GM18520 (cell line): ENCODE results near the gene MZT2A.
"Not testable (repeated sequence)": the region's sequence is repeated elsewhere in the genome, so short reads cannot be mapped to it uniquely, and the experiment has no call there.

Experiments
- ATAC-seq: cut with Tn5 transposase; IDR thresholded peaks from one replicate; pipeline ENCODE4 v1.9.1; 2021; ENCODE audit not compliant: unreplicated experiment

MZT2A gene

GRCh38 chr2:131470944-131471343, 21.3 kb downstream of the MZT2A start:
- not testable (repeated sequence) for ATAC-seq

DNA sequence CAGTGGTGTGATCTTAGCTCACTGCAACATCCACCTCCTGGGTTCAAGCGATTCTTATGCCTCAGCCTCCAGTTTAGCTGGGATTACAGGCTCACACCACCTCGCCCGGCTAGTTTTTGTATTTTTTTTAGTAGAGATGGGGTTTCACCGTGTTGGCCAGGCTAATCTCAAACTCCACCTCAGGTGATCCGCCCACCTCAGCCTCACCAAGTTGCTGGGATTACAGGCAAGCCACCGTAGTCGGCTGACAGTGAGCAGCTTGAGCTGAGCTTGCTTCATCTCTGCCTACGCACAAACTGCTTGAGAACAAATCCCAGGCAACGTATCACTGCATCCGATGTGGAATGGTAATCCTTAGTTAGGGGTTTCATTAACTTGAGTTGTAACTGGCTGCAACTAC, 24.5 kb downstream of the MZT2A start:
- not testable (repeated sequence) for ATAC-seq

GRCh38 chr2:131454914-131455313, 37.3 kb downstream of the MZT2A start:
- ATAC-seq = not testable (repeated sequence)

- ATAC-seq = peak; percentile 94
Measured at GRCh38 chr2:131451265-131451949, 40.8 kb downstream of the MZT2A start.

GRCh38 chr2:131447981-131448380, 44.2 kb downstream of the MZT2A start:
- not testable (repeated sequence) for ATAC-seq

DNA sequence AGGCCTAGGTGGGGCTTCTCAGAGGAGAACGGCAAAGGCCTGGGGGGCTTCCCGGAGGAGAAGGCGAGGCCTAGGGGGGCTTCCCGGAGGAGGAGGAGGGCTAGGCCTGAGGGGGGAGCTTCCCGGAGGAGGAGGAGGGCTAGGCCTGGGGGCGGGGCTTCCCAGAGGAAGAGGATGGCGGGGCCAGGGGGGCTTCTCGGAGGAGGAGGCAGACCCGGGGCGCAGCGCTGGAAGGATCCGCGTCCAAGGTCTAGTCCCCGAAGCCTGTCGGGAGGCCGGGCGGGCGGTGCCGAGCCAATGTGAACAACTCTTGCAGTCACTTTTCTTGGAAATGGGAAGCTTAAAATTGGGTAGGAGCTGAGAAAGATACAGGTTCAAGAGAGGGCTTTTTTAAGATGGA, 46.3 kb downstream of the MZT2A start:
- ATAC-seq = no peak

DNA sequence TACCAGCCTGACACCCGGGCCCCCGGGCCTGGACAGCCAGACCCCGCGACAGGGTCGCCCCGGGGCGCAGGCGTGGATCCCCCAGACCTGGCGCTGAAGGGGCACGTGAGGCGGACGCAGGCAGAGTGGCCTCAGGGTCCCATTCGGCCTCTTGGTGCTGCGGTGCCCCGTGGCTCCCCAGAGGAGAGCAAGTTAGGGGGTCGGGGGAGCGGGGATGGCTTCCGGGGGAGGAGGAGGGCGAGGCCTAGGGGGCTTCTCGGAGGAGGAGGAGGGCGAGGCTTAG, 46.7 kb downstream of the MZT2A start:
- ATAC-seq = not testable (repeated sequence)

- not testable (repeated sequence) for ATAC-seq
Measured at GRCh38 chr2:131444736-131445514, 47.3 kb downstream of the MZT2A start.

DNA sequence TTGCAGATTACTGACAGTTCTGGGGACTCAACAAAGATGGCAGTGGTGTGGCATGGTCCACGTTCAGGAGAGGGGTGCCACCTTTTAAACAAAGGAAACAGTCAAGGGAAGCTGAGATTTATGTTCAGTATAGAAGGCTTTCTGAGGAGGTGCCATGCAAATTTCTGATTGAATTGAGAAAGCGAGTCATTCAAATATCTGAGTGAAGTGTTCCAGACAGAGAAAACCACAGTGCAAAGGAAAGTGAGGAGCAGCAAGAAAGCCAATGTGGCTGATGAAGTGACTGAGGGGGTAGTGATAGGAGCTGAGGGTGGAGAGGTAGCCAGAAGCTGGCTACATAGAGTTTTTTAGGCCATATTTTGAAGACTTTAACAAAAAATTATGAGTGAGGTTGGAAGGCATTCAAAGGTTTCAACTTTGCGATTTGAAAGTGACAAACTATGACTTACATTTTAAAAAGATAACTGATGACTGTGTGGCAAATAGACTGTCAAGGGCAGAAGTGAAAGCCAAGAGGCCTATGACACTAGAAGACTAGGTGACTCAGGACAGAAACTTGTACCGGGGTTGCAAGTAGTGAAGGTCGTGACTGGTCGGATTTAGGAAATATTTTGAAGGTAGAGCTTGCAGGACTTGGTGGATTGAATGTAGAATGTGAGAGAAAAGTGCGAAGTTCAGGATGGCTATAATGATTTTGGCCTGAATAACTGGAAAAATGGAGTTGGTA, 51.3 kb downstream of the MZT2A start:
- ATAC-seq = peak; percentile 82
